Stimulated activated CD4-positive, alpha-beta T cell treated with anti-CD3 and anti-CD28 coated beads, Interleukin-2, amount 100 ng/mL, for 4 hours (primary cell): ENCODE results near the gene XRCC4.
"Not testable (repeated sequence)": the region's sequence is repeated elsewhere in the genome, so short reads cannot be mapped to it uniquely, and the experiment has no call there.

Experiments
- DNase-seq: peaks from one replicate; pipeline ENCODE4 v3.0.0-alpha.2; 2020; ENCODE audit warnings: low read depth

XRCC4 gene

GRCh38 chr5:83179966-83180365, 102.6 kb downstream of the XRCC4 start:
- DNase-seq: no peak

- DNase-seq: no peak
These were observed 107.2 kb downstream of the XRCC4 start for GRCh38 chr5:83184534-83184933.

DNA sequence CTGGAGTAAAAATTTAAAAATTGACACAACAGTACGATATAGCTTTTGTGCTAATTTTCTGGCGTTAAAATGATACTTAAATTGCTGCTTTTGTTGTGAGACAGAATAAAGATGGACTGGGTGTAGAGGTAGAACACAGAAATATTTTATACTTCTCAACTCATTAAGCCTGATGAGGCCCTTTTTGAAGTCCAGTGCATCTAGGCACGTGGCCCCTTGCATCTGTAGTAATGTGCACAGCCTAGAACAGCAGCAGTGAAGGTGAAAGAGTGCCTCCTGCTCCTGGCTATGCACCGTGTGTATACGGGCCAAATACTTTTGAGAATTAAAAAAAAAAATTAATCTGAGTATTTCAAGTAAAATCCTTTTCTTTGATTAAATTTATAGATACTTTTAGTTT, 115.6 kb downstream of the XRCC4 start:
- no peak for DNase-seq

GRCh38 chr5:83197326-83197967, 120.1 kb downstream of the XRCC4 start:
- DNase-seq: no peak

DNA sequence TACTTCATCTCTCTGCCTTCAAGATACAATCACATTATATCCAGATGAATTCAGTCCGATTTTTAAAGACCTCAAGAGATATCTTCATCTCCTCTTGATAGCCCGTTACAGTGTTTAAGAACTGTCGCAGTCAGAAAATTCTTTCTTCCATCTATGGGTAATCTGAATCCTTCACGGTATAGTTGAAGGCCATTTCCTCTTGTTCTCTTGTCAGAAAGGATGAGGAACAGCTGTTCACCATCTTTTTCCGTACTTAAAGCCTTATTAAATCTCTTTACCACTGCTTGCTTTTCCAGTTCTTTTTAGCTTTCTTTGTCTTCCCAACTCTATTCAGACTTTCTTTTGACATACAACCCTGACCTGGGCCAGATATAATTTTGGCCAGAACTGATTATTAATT, 121.8 kb downstream of the XRCC4 start:
- DNase-seq: no peak

DNA sequence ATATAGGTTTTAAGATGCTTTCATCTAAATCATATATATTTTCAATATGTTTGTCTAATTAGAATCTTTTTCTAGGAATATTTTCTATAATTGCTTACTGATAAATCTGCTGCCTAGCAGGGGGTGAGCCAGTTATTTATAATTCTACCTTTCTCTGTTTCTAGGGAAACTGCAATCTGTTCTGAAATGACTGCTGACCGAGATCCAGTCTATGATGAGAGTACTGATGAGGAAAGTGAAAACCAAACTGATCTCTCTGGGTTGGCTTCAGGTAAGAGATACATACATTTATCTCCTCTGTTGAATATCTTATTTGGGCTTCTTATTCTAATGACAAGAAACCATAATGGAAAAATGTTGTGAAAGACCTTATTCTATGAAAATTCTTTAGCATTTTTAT, 127.3 kb downstream of the XRCC4 start:
- DNase-seq: no peak

DNA sequence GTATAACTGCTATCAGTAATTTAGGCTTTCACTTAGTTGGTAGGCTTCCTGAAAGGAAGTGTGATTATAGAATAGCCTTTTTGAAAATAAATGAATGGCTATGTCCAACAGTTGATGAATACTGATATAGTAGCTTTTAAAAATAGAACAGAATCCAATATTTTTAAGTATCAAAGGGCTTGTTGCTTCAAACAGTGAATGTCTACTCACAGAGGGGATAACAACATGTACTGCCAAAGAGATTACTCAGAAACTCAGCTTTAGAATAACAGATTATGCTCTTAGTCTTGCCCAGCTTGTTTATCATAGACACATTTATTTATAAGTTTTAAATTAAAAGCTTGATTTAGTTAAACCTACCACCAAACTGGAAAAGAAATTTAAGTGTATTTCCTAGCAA, 132.6 kb downstream of the XRCC4 start:
- no peak for DNase-seq

- DNase-seq: no peak
These were observed 141.7 kb downstream of the XRCC4 start for GRCh38 chr5:83219077-83219476.

GRCh38 chr5:83219495-83219894, 142.1 kb downstream of the XRCC4 start:
- DNase-seq: no peak

- no peak for DNase-seq
These were observed 143.0 kb downstream of the XRCC4 start for GRCh38 chr5:83220331-83220730.

DNA sequence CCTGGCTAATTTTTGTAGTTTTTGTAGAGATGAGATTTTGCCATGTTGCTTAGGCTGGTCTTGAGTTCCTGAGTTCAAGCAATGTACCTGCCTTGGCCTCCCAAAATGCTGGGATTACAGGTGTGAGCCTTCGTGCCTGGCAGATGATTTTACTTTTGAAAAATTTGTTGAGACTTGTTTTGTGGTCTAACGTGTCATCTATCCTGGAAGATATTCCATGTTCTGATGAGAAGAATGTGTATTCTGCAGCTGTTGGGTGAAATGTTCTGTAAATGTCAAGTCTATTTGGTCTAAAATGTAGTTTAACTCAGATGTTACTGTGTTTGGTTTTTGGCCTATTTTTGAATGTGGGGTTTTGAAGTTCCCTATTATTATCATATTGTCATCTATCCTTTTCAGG, 145.6 kb downstream of the XRCC4 start:
- DNase-seq: no peak

DNA sequence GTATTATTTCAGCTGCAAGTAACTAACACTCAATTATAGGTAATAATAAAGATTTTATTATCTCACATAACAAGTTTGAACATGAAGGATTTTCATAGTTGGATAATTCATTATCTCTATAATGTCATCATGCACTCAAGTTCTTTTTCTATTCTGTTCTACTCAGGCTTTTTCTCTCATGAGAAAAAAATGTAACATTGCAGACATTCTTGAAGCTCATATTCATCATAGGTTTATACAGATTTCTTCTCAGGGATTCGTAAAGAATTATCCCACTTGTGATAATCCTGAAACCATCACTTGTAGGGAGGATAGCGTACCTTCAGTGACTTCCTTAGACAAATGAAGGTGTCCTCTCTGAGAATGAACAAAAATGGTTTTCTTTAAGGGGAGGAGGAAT, 150.3 kb downstream of the XRCC4 start:
- DNase-seq: no peak

- no peak for DNase-seq
These were observed 153.2 kb downstream of the XRCC4 start for GRCh38 chr5:83230511-83230910.

GRCh38 chr5:83244516-83244915, 167.2 kb downstream of the XRCC4 start:
- DNase-seq: no peak

GRCh38 chr5:83245037-83245436, 167.7 kb downstream of the XRCC4 start:
- DNase-seq: no peak

DNA sequence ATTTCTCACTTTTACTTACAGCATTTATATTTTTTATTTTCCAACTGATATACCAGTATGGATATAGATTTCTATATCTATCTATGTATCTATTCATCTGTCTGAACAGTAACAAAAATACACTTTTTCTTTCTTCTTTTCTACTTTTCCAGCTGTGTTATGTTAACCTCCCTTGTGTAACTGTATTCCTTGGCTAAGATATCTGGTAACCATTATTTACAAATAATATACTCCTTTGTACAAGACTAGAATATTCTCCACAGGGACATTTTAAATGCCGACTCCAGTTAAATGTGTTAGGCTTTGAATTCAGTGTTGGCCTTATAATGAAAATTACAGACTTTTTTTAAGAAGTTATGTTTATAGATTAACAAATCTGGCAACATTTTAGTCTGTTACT, 168.7 kb downstream of the XRCC4 start:
- no peak for DNase-seq

GRCh38 chr5:83249156-83249555, 171.8 kb downstream of the XRCC4 start:
- no peak for DNase-seq

DNA sequence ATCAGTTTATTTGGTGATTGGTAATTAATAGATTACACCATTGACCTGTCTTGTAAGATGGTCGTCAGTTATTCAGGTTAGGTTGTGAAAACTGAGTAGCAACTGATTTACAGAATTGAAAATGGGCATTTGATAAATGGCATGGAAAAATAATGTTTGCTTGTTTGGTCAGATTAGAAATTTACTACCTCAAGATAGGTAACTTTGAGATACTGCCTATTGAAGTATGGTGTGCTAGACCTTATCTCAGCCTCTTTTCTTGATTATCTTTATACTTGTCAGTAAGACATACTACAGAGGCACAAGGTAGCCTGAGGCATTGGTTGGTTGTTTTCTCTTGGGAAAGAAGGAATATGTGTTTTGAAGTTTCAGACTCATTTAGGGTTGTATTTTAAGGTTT, 174.5 kb downstream of the XRCC4 start:
- no peak for DNase-seq

- DNase-seq: no peak
These were observed 176.4 kb downstream of the XRCC4 start for GRCh38 chr5:83253720-83254119.

GRCh38 chr5:83255268-83255667, 177.9 kb downstream of the XRCC4 start:
- no peak for DNase-seq

- DNase-seq: no peak
These were observed 178.9 kb downstream of the XRCC4 start for GRCh38 chr5:83256091-83256780.

DNA sequence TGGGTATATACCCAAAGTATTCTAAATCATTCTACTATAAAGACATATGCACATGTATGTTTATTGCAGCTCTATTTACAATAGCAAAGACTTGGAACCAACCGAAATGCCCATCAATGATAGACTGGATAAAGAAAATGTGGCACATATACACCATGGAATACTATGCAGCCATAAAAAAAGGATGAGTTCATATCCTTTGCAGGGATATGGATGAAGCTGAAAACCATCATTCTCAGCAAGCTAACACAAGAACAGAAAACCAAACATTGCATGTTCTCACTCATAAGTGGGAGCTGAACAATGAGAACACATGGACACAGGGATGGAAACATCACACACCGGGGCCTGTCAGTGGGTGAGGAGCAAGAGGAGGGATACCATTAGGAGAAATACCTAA, 180.3 kb downstream of the XRCC4 start:
- DNase-seq: not testable (repeated sequence)

DNA sequence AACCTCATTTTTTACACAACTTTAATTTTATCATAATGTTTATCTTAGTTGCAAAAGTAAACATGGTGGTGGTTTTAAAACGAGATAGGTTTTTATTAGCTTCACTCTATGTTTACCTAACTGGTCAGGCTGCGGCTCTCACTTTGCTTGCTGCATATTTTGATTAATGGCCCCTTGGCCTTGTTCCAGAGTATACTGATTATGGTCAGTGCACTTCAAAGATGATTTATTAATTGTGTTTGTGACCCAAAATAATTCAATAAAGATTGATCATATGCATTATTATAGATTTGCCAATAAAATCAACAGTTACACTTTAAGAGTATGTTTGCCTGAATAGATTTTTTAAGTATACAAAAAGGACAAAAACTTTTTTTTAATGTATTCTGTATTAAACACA, 188.0 kb downstream of the XRCC4 start:
- DNase-seq: no peak

DNA sequence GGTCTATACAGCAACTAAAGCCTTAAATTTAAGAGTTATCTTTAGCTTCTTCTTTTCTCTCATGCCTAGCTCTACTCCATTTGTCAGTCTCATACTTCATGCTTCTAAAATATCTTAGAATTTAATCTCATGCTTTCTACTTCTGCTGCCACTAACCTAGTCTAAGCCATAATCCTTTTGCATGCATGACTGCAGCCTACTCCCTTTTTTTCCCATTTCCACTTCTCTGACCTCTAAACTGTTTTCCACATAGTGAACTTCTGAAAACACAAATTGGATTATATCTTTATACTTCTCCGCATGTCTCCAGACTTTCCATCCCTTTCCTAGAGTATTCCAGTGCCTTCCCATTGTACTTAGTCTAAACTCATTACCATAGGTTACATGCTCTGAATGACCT, 193.0 kb downstream of the XRCC4 start:
- DNase-seq: no peak
